SK-N-SH (cell line): Measurements from ENCODE around the gene KIF1A. TPM values are rescaled to one million over a fixed set of nuclear protein-coding genes. Genes with fewer than 3 reads are reported as not detected.

ENCODE experiments used
- CTCF ChIA-PET: fragments of 300-600, 350-600 bp; formaldehyde crosslinking; extraction: SDS; loops from one replicate; lab custom pipeline; 2021; lab: Yijun Ruan, JAX
- POLR2A ChIA-PET: fragments of 350-600 bp; sonication (Branson Sonifier 250); formaldehyde crosslinking; extraction: SDS; loops from one replicate; lab custom pipeline; 2020; ENCODE audit warnings: antibody characterized with exemption, inconsistent platforms; lab: Yijun Ruan, JAX
- DNase-seq: peaks from one replicate; pipeline ENCODE4 v3.0.0; 2012
- H2AFZ ChIP-seq: fragments of 200-600 bp; sonication (generic); 2 replicates; pipeline ENCODE4 v1.8.1; 2016; ENCODE audit warnings: antibody characterized with exemption, mild to moderate bottlenecking, low read depth
- H3F3A ChIP-seq: fragments of 200-600 bp; sonication (generic); replicated peaks from 2 replicates; pipeline ENCODE3; 2016; ENCODE audit warnings: antibody characterized with exemption, mild to moderate bottlenecking; ENCODE audit not compliant: insufficient read depth
- H3K27ac ChIP-seq, 2 experiments: fragments of 200-500 bp in 1 of 2; fragments of 200-600 bp in 1 of 2; sonication (Bioruptor generic) in 1 of 2; sonication (generic), shearing (Covaris generic) in 1 of 2; 2 replicates each; pipeline versions ENCODE4 v1.5.1 to v1.6.1; 2014 to 2016; ENCODE audit warnings: low read depth in 2 of 2, inconsistent platforms in 1 of 2, low read length in 1 of 2, mild to moderate bottlenecking in 1 of 2, mixed read lengths in 1 of 2
- H3K27me3 ChIP-seq: fragments of 200-600 bp; sonication (generic), shearing (Covaris generic); 2 replicates; pipeline ENCODE4 v1.6.1; 2016; ENCODE audit warnings: mixed run types; ENCODE audit not compliant: insufficient read depth
- H3K36me3 ChIP-seq, 2 experiments: fragments of 200-500 bp in 1 of 2; fragments of 200-600 bp in 1 of 2; sonication (Bioruptor generic) in 1 of 2; sonication (generic) in 1 of 2; replicated peaks in 1 of 2; 2 replicates each; pipeline versions ENCODE3 to v1.5.1; 2014 to 2016; ENCODE audit warnings: low read length in 1 of 2, mild to moderate bottlenecking in 1 of 2; ENCODE audit not compliant: insufficient read depth in 2 of 2, control insufficient read depth in 1 of 2
- H3K4me1 ChIP-seq, 2 experiments: fragments of 200-500 bp in 1 of 2; fragments of 200-600 bp in 1 of 2; sonication (Bioruptor generic) in 1 of 2; sonication (generic), shearing (Covaris generic) in 1 of 2; 2 replicates each; pipeline versions ENCODE4 v1.5.1 to v1.6.1; 2014 to 2016; ENCODE audit warnings: low read depth in 1 of 2, low read length in 1 of 2, mixed run types in 1 of 2; ENCODE audit not compliant: insufficient read depth in 2 of 2, control insufficient read depth in 1 of 2
- H3K4me2 ChIP-seq: fragments of 200-600 bp; sonication (generic), shearing (Covaris generic); 2 replicates; pipeline ENCODE4 v1.6.1; 2017; ENCODE audit warnings: mixed run types
- H3K4me3 ChIP-seq, 2 experiments: fragments of 200-500 bp in 1 of 2; fragments of 200-600 bp in 1 of 2; sonication (Bioruptor generic) in 1 of 2; sonication (generic), shearing (Covaris generic) in 1 of 2; 2 replicates each; pipeline versions ENCODE4 v1.5.1 to v1.8.1; 2014 to 2016; ENCODE audit warnings: low read depth in 2 of 2, inconsistent platforms in 1 of 2, low read length in 1 of 2, mild to moderate bottlenecking in 1 of 2, mixed read lengths in 1 of 2, moderate library complexity in 1 of 2
- H3K79me2 ChIP-seq: fragments of 200-600 bp; sonication (generic); 2 replicates; pipeline ENCODE4 v1.8.1; 2017; ENCODE audit warnings: mild to moderate bottlenecking; ENCODE audit not compliant: insufficient read depth
- H3K9ac ChIP-seq: fragments of 200-600 bp; sonication (generic); 2 replicates; pipeline ENCODE4 v1.6.1; 2017; ENCODE audit warnings: mixed run types
- H3K9me2 ChIP-seq: fragments of 200-600 bp; sonication (generic); 2 replicates; pipeline ENCODE4 v1.6.1; 2017; ENCODE audit warnings: mixed run types
- H3K9me3 ChIP-seq: fragments of 200-600 bp; sonication (generic); 2 replicates; pipeline ENCODE4 v1.6.1; 2017; ENCODE audit warnings: mixed run types, mild to moderate bottlenecking, moderate library complexity
- H4K20me1 ChIP-seq: fragments of 200-600 bp; sonication (generic); 2 replicates; pipeline ENCODE4 v1.6.1; 2017; ENCODE audit warnings: mild to moderate bottlenecking, mixed run types; ENCODE audit not compliant: insufficient read depth
- CTCF ChIP-seq: fragments of 200-600 bp; sonication (generic); IDR thresholded peaks from 2 replicates; pipeline ENCODE4 v1.6.1; 2017; ENCODE audit warnings: antibody characterized with exemption, mild to moderate bottlenecking, moderate library complexity
- ELF1 ChIP-seq: IDR thresholded peaks from 2 replicates; pipeline ENCODE4 v1.4.0; 2012
- EP300 ChIP-seq, 2 experiments: IDR thresholded peaks; 2 replicates each; pipeline versions ENCODE4 v1.4.0 to v1.6.1; 2012; ENCODE audit warnings: borderline replicate concordance in 1 of 2, low read depth in 1 of 2, low read length in 1 of 2
- FOSL2 ChIP-seq: IDR thresholded peaks from 2 replicates; pipeline ENCODE4 v1.4.0; 2012; ENCODE audit warnings: low read depth, mild to moderate bottlenecking, moderate library complexity, borderline replicate concordance
- FOXJ3 ChIP-seq: sonication (generic); formaldehyde crosslinking; IDR thresholded peaks from 2 replicates; pipeline ENCODE4 v1.5.1; 2020; ENCODE audit warnings: mild to moderate bottlenecking, missing genetic modification reagents
- GABPA ChIP-seq: IDR thresholded peaks from 2 replicates; pipeline ENCODE4 v1.4.0; 2012; ENCODE audit warnings: low read depth, mild to moderate bottlenecking
- GATA2 ChIP-seq: sonication (generic); formaldehyde crosslinking; IDR thresholded peaks from 2 replicates; pipeline ENCODE4 v1.5.0; 2020; ENCODE audit warnings: mild to moderate bottlenecking, missing genetic modification reagents
- IRF3 ChIP-seq: fragments of 150-350 bp; IDR thresholded peaks from 2 replicates; pipeline ENCODE4 v1.6.1; 2016; ENCODE audit warnings: mild to moderate bottlenecking, low read depth, low read length
- MAX ChIP-seq: IDR thresholded peaks from 2 replicates; pipeline ENCODE4 v1.4.0; 2012; ENCODE audit warnings: low read depth
- MEF2A ChIP-seq: IDR thresholded peaks from 2 replicates; pipeline ENCODE4 v1.4.0; 2012; ENCODE audit warnings: low read depth, borderline replicate concordance
- NRF1 ChIP-seq: IDR thresholded peaks from 2 replicates; pipeline ENCODE4 v1.6.1; 2012; ENCODE audit warnings: low read depth, mild to moderate bottlenecking, low read length
- PBX3 ChIP-seq: IDR thresholded peaks from 2 replicates; pipeline ENCODE4; 2012
- POLR2AphosphoS5 ChIP-seq: IDR thresholded peaks from 2 replicates; pipeline ENCODE4 v1.6.1; 2012; ENCODE audit warnings: low read depth, low read length
- RAD21 ChIP-seq: IDR thresholded peaks from 2 replicates; pipeline ENCODE4 v1.6.1; 2012; ENCODE audit warnings: mild to moderate bottlenecking, low read length
- RFX5 ChIP-seq: IDR thresholded peaks from 2 replicates; pipeline ENCODE4 v1.6.1; 2012; ENCODE audit warnings: mild to moderate bottlenecking, improper control_type of control experiment, low read length
- RXRA ChIP-seq: IDR thresholded peaks from 2 replicates; pipeline ENCODE4 v1.4.0; 2012; ENCODE audit warnings: low read depth, mild to moderate bottlenecking, borderline replicate concordance
- SIN3A ChIP-seq: IDR thresholded peaks from 2 replicates; pipeline ENCODE4 v1.6.1; 2012; ENCODE audit warnings: low read depth, mild to moderate bottlenecking, low read length, moderate library complexity, borderline replicate concordance
- WGBS: methylation state at CpG from one replicate; pipeline ENCODE4 v1.1.6; 2017; ENCODE audit warnings: low lambda C conversion rate; 5-methylcytosine and 5-hydroxymethylcytosine counted together
- polyA plus RNA-seq, 3 experiments: library from polyadenylated mRNA; depleted of rRNA; stranded (reverse); fragments of >200 nt; gene quantifications; 2 replicates each; pipeline ENCODE4 v1.2.3, GENCODE V29; 2012
- TF ChIP-seq, protein P1 (sequence below): IDR thresholded peaks from 2 replicates; pipeline ENCODE4 v1.4.0; 2012; ENCODE audit warnings: low read depth, borderline replicate concordance

Gene KIF1A
- polyA plus RNA-seq, 1 of the 3 experiments (the other 2 are of a cell fraction), result 0.21 TPM

GRCh38 chr2:240795454-240795853 is 24.6 kb downstream of the KIF1A start (continued):
- no peak for TF ChIP-seq PBX3
- no peak for TF ChIP-seq MEF2A

- POLR2A ChIA-PET, result no interaction called here
- 58% methylated on average over 15 of the region's 17 CpGs for WGBS
Observed at GRCh38 chr2:240794178-240794721, 25.8 kb downstream of the KIF1A start.

DNA sequence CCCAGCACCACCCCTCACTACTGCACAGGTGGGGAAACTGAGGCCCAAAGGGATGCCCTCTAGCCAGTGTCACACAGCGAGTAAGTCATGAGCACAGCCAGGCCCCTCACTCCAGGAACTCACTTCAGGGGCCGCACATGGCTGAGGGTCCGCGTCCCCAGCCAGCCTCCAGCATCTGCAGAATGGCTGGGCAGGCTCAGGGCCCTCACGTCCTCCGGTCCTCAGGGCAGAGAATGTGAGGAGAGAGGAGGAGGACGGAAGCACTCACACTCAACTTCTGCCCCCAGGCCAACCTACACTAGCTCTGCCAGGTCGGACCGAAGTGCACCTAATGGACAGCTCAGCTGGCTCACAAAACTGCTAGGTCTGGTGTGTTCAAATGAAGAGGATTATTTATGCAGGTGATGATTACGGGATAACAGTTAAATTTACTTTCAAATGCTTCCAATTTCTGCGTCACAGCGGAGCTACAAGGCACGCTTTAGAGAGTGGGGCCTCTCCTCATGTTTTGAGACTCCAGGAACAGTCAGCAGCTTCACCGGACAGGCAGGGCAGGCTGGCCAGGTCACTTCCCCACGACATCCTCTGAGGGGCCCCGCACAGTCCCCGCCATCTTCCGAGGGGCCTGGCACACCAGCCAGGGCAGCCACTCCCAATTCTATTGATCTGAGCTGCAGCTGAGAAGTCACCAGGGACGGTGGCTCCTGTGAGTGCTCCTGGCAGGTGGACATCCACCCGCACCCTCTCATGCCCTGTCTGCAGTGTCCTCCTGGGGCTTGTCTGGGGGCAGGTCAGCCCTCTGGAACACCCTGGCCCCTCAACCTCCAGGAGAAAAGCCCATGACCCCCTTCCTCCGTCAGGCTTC is 26.5 kb downstream of the KIF1A start:
- H3K4me3 ChIP-seq, result no peak overlapping the region
- no peaks in the 10 kb centered on the region; a peak in 1 of 4 replicates for H3K4me1 ChIP-seq
- H3K36me3 ChIP-seq, result no peaks in the 10 kb centered on the region
- POLR2A ChIA-PET, result no interaction called here
- 68% methylated on average over 16 of the region's 21 CpGs for WGBS
- CTCF ChIA-PET, result interaction anchor here (0.7 kb wide), 1 partner anchor 47 kb away, joined by 4 read pairs; no protein-coding TSS in a partner anchor
- no peaks in the 10 kb centered on the region for H3K9me3 ChIP-seq
- H3K79me2 ChIP-seq, result no peaks in the 10 kb centered on the region
- no peaks in the 10 kb centered on the region for H3F3A ChIP-seq
- H3K9me2 ChIP-seq, result no peaks in the 10 kb centered on the region
- no peak for DNase-seq
- H3K4me2 ChIP-seq, result no peak overlapping the region
- H3K27ac ChIP-seq, result no peak overlapping the region
- no peaks in the 10 kb centered on the region for H4K20me1 ChIP-seq
- H2AFZ ChIP-seq, result no peak overlapping the region
- no peaks in the 10 kb centered on the region for H3K27me3 ChIP-seq
- H3K9ac ChIP-seq, result no peak overlapping the region
- TF ChIP-seq EP300 (IDR thresholded peaks at IDR 0.05; ENCODE audit: borderline replicate concordance in 1 of 2, low read depth in 1 of 2, low read length in 1 of 2) (no peak), CTCF (no peak), RAD21 (no peak), RXRA (no peak), GATA2 (CRISPR knock-in tag) (no peak), MAX (no peak), NRF1 (no peak), FOXJ3 (no peak), IRF3 (no peak), FOSL2 (no peak), RFX5 (no peak), POLR2AphosphoS5 (no peak), ELF1 (no peak), SIN3A (no peak), GABPA (no peak)
- TF ChIP-seq, protein P1, sequence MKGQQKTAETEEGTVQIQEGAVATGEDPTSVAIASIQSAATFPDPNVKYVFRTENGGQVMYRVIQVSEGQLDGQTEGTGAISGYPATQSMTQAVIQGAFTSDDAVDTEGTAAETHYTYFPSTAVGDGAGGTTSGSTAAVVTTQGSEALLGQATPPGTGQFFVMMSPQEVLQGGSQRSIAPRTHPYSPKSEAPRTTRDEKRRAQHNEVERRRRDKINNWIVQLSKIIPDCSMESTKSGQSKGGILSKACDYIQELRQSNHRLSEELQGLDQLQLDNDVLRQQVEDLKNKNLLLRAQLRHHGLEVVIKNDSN, result no peak

More at GRCh38 chr2:240794178-240794721, 25.8 kb downstream of the KIF1A start:
- H3F3A ChIP-seq, result no peaks in the 10 kb centered on the region
- no peak overlapping the region for H3K9ac ChIP-seq
- peaks cover 0 to 2% of the 10 kb centered on the region in 2 experiments; a peak in 1 of 4 replicates for H3K4me1 ChIP-seq
- H3K9me2 ChIP-seq, result no peaks in the 10 kb centered on the region
- no peaks in the 10 kb centered on the region for H3K79me2 ChIP-seq
- H4K20me1 ChIP-seq, result no peaks in the 10 kb centered on the region
- H3K4me3 ChIP-seq, result no peak overlapping the region
- H3K27ac ChIP-seq, result no peak overlapping the region
- H3K27me3 ChIP-seq, result no peaks in the 10 kb centered on the region
- no peak for TF ChIP-seq MEF2A
- no peaks in the 10 kb centered on the region for H3K9me3 ChIP-seq
- CTCF ChIA-PET, result interaction anchor here (0.7 kb wide), 1 partner anchor 46 kb away, joined by 4 read pairs; no protein-coding TSS in a partner anchor
- no peak overlapping the region for H2AFZ ChIP-seq
- DNase-seq, result no peak
- H3K36me3 ChIP-seq, result no peaks in the 10 kb centered on the region
- H3K4me2 ChIP-seq, result no peak overlapping the region
